Measurements from ENCODE around the gene CD68. TPM values are rescaled to one million over a fixed set of nuclear protein-coding genes. Genes with fewer than 3 reads are reported as not detected.

The CD68 gene
- total RNA-seq, 1 experiment from 2014 or later: 6.9 TPM

DNA sequence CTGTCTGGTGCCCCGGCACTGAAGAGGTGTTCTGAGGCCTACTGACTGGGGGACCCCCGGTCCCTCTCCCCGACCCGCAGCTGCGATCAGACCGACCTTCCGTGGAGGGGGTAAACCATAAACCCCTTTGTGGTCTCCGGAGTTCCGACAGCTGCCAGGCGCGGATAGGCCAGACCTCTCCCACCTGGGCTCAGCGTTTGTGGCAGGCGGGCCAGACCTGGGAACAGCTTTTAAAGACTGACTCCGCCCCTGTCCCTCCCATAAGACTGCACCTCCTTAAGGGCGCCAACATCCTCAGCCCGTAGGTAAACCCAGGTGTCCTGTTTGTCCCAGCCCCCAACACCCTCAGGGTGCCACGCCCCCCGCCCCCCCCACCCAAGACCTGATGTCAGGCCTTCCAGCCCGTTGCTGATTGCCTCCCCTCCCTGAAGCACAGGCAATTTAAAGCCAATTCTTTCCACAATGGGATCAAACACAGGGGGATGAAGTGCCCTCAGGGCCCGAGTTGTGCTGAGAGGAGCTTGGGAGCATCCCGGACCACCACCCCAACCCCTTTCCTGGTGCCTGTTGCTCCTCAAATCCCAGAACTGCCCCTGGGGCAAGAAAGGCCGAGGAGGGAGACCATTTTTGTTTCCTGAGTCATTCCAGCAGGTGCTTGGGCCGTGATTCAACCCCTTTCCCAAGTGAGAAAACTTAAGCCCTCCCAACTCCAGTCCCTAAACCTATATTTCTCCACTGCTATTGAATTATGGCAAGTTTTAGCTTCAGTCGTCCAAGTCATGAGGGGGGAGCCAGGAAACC lies 10.7 kb downstream of the CD68 start, which contains the start of gene SOX15:
TSS of gene SOX15 (minus strand) at position 204 of the 801 bp plus-strand sequence. CDS start 418 bp downstream, outside the sequence.
- ChIA-PET POLR2A (interaction anchor here (0.6 to 14.9 kb wide), 24 partner anchors 12 to 565 kb away, joined by 3 to 303 read pairs (median 4); partner anchors contain the start of genes CD68, DNAH2, FXR2 and NEURL4), CTCF (interaction anchor here (0.6 to 7.7 kb wide), 21 partner anchors 8 to 1123 kb away, joined by 3 to 89 read pairs (median 4); partner anchors contain the start of genes CD68, DNAH2, FXR2 and TP53)
- BruUV-seq (replicated peaks): no TSS peak
- H3K4me3 Mint-ChIP-seq (ENCODE audit: unreplicated experiment): peak within 1 kb of the TSS; percentile 76
- peaks cover 51% of the 10 kb centered on the region for H3K36me3 Mint-ChIP-seq (ENCODE audit: insufficient read depth, unreplicated experiment)
- H3K27ac Mint-ChIP-seq (ENCODE audit: low read depth, unreplicated experiment): peak within 1 kb of the TSS; percentile 78
- H3K9me3 Mint-ChIP-seq (ENCODE audit: unreplicated experiment): no peaks in the 10 kb centered on the region
- H3K4me1 Mint-ChIP-seq (ENCODE audit: insufficient read depth, unreplicated experiment): peaks cover 38% of the 10 kb centered on the region
- no peak for TF ChIP-seq CTCF (IDR thresholded peaks at IDR 0.05; ENCODE audit: unreplicated experiment)
- no peaks in the 10 kb centered on the region for H3K27me3 Mint-ChIP-seq (ENCODE audit: insufficient read depth, unreplicated experiment)
- peak; percentile 80 for DNase-seq (ENCODE audit: unreplicated experiment)
- intact Hi-C loops (cut with micrococcal nuclease): loop anchor here (1.0 to 2.0 kb wide), 3 partner anchors 25 to 75 kb away; partner anchors contain the start of genes FXR2 and SENP3

GRCh38 chr17:7590743-7591142 lies 11.3 kb downstream of the CD68 start:
- peak overlapping the region; percentile 76 for H3K4me3 Mint-ChIP-seq (ENCODE audit: unreplicated experiment)

DNA sequence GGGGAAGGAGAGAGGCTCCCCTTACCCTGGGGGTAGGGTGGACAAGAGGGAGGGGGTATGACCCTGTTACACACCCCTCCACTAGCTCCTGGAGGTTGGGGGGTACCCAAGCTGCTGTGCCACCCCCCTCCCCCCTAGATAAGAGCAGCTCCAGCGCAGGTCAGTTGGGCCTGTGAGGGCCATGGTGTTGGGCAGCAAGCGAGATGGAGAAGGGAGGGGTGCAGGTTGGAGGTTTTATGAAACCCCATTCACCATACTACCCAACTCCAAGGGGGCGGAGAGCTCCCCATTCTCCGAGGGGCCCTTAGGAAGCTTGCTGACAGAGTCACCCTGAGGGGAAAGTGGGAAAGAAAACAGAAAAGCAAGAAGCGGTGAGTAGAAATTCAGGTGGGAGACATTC lies 12.2 kb downstream of the CD68 start:
- intact Hi-C loops (cut with micrococcal nuclease): loop anchor here (2.0 kb wide), 1 partner anchor 23 kb away; the partner anchor contains the start of gene FXR2
- Mint-ChIP-seq H3K36me3 (ENCODE audit: insufficient read depth, unreplicated experiment) (peaks cover 63% of the 10 kb centered on the region), H3K4me1 (ENCODE audit: insufficient read depth, unreplicated experiment) (peaks cover 35% of the 10 kb centered on the region), H3K4me3 (ENCODE audit: unreplicated experiment) (no peak overlapping the region), H3K27me3 (ENCODE audit: insufficient read depth, unreplicated experiment) (no peaks in the 10 kb centered on the region), H3K27ac (ENCODE audit: low read depth, unreplicated experiment) (peak overlapping the region; percentile 78), H3K9me3 (ENCODE audit: unreplicated experiment) (no peaks in the 10 kb centered on the region)
- DNase-seq (ENCODE audit: unreplicated experiment): no peak
- ChIA-PET CTCF (interaction anchor here (0.5 to 1.3 kb wide), 5 partner anchors 21 to 1158 kb away, joined by 3 to 6 read pairs (median 4); partner anchors contain the start of gene WRAP53), POLR2A (interaction anchor here (0.8 to 14.9 kb wide), 6 partner anchors 16 to 108 kb away, joined by 4 to 303 read pairs (median 128); partner anchors contain the start of genes CD68, FXR2, POLR2A and SAT2)
- TF ChIP-seq CTCF (IDR thresholded peaks at IDR 0.05; ENCODE audit: unreplicated experiment): no peak
- BruUV-seq (replicated peaks): no TSS peak

More at GRCh38 chr17:7590743-7591142, 11.3 kb downstream of the CD68 start:
- Mint-ChIP-seq H3K27me3 (ENCODE audit: insufficient read depth, unreplicated experiment) (no peaks in the 10 kb centered on the region), H3K4me1 (ENCODE audit: insufficient read depth, unreplicated experiment) (peaks cover 37% of the 10 kb centered on the region), H3K9me3 (ENCODE audit: unreplicated experiment) (no peaks in the 10 kb centered on the region), H3K27ac (ENCODE audit: low read depth, unreplicated experiment) (peak overlapping the region; percentile 78), H3K36me3 (ENCODE audit: insufficient read depth, unreplicated experiment) (peaks cover 58% of the 10 kb centered on the region)
- peak; percentile 65 for DNase-seq (ENCODE audit: unreplicated experiment)
- no TSS peak for BruUV-seq (replicated peaks)
- POLR2A ChIA-PET: interaction anchor here (0.5 to 14.9 kb wide), 11 partner anchors 15 to 155 kb away, joined by 3 to 303 read pairs (median 21); partner anchors contain the start of genes CD68, FXR2, POLR2A and SAT2
- TF ChIP-seq CTCF (IDR thresholded peaks at IDR 0.05; ENCODE audit: unreplicated experiment): no peak
- intact Hi-C loops (cut with micrococcal nuclease): loop anchor here (2.0 kb wide), 1 partner anchor 24 kb away; the partner anchor contains the start of gene FXR2
- CTCF ChIA-PET: interaction anchor here (0.6 to 4.4 kb wide), 8 partner anchors 11 to 266 kb away, joined by 3 to 59 read pairs (median 4); partner anchors contain the start of genes CD68 and FXR2
